Mucosa of descending colon (tissue), 3 donors: ENCODE measurements around the gene CD68. TPM values are rescaled to one million over a fixed set of nuclear protein-coding genes. Genes with fewer than 3 reads are reported as not detected.
A peak's percentile ranks its signal among the peaks of the same experiment; 100 is the strongest.

Source experiments
- ATAC-seq: fragments of 200-7000 bp; cut with Tn5 transposase; one replicate; pipeline ENCODE4 v1.9.1; 2020; ENCODE audit warnings: mild to moderate bottlenecking, moderate library complexity
- DNase-seq, 3 donors: peaks; one replicate each; pipeline ENCODE4 v3.0.0-alpha.2; 2020
- H3K36me3 ChIP-seq: fragments of 200-600 bp; one replicate; pipeline ENCODE4 v1.8.0; 2021; ENCODE audit warnings: low read depth, mild to moderate bottlenecking
- H3K4me1 ChIP-seq: fragments of 200-600 bp; one replicate; pipeline ENCODE4 v1.8.0; 2021; ENCODE audit warnings: low read depth, mild to moderate bottlenecking
- H3K4me3 ChIP-seq: fragments of 200-600 bp; one replicate; pipeline ENCODE4 v1.8.0; 2021; ENCODE audit warnings: mild to moderate bottlenecking
- H3K9me3 ChIP-seq: fragments of 200-600 bp; one replicate; pipeline ENCODE4 v1.8.0; 2021; ENCODE audit warnings: mild to moderate bottlenecking
- CTCF ChIP-seq: fragments of 200-600 bp; IDR thresholded peaks from one replicate; pipeline ENCODE4 v1.8.0; 2022; ENCODE audit warnings: antibody characterized with exemption, mild to moderate bottlenecking
- intact Hi-C, 2 donors: fragments of 100-400 bp; cut with DNase I in 1 of 2; cut with micrococcal nuclease in 1 of 2; formaldehyde crosslinking; loops; one replicate each; pipeline versions ENCODE4 v1.11.0 to v1.11.1; 2022; cut with DNase I, micrococcal nuclease
- total RNA-seq, 3 donors: library from RNA; stranded (reverse); fragmentation: NEBNext Ultra II Directional in 2 of 3; extraction: Animal tissue kit (Norgen Biotek cat#: 25700) in 2 of 3; gene quantifications; one replicate each; pipeline versions ENCODE4 v1.2.1 to v1.2.4, GENCODE V29; 2021 to 2023
- donor health status: DM: no; HTN: no; CAD: no; lungs with moderate emphysema.
- donor health status: DM: no; HTN: no; CAD: no.
- donor health status: DM: no; HTN: yes; CAD: no.

CD68 gene
- total RNA-seq, 3 donors from 2014 or later, result 41.4 to 91.9 (median 50.7) TPM

DNA sequence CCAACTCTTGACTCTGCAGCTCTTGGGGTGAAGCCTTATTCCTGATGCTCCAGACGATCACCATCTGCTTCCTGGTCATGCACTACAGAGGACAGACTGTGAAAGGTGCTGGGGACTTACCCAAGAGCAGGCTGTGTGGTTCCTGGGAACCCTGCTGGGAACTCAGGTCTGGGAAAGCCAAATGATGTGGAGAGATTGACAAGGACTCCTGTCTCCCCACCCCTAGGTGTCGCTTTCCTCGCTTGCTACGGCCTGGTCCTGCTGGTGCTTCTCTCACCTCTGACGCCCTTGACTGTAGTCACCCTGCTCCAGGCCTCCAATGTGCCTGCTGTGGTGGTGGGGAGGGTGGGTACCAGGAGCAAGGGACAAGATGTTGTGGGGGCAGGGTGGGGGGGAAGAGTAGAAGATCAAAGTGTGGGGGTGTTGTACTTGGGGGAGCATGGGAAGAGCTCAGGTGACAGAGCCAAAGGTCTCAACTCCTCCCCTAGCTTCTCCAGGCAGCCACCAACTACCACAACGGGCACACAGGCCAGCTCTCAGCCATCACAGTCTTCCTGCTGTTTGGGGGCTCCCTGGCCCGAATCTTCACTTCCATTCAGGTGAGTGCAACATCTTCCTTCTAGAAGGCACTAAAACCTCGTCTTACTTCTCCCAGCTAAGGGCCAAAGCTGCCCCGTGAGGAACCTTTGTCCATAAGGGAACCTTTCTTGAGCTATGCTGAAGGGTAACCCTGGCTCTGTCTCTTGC is 7.4 kb downstream of the CD68 start:
- Histone ChIP-seq H3K4me3 (no peak overlapping the region), H3K9me3 (no peaks in the 10 kb centered on the region), H3K36me3 (peaks cover 13% of the 10 kb centered on the region), H3K4me1 (peaks cover 17% of the 10 kb centered on the region)
- intact Hi-C loops, result no loop called here
- ATAC-seq (peak; percentile 35), DNase-seq (peak in 2 of 3 donors; percentile 62 to 74)
- TF ChIP-seq CTCF, result no peak

- peaks cover 13% of the 10 kb centered on the region for H3K36me3 ChIP-seq
- H3K9me3 ChIP-seq, result no peaks in the 10 kb centered on the region
- no peak overlapping the region for H3K4me3 ChIP-seq
- no peak for ATAC-seq
- no peak for DNase-seq
- peaks cover 17% of the 10 kb centered on the region for H3K4me1 ChIP-seq
- TF ChIP-seq CTCF, result no peak
- intact Hi-C loops, result no loop called here
These were observed 8.1 kb downstream of the CD68 start for GRCh38 chr17:7587420-7588151.

GRCh38 chr17:7588553-7589203 is 9.2 kb downstream of the CD68 start:
- Histone ChIP-seq H3K4me1 (peaks cover 10% of the 10 kb centered on the region), H3K36me3 (peaks cover 9% of the 10 kb centered on the region), H3K9me3 (no peaks in the 10 kb centered on the region), H3K4me3 (peak overlapping the region; percentile 6)
- intact Hi-C loops, result no loop called here
- no peak for TF ChIP-seq CTCF
- DNase-seq, result no peak
- ATAC-seq, result no peak

DNA sequence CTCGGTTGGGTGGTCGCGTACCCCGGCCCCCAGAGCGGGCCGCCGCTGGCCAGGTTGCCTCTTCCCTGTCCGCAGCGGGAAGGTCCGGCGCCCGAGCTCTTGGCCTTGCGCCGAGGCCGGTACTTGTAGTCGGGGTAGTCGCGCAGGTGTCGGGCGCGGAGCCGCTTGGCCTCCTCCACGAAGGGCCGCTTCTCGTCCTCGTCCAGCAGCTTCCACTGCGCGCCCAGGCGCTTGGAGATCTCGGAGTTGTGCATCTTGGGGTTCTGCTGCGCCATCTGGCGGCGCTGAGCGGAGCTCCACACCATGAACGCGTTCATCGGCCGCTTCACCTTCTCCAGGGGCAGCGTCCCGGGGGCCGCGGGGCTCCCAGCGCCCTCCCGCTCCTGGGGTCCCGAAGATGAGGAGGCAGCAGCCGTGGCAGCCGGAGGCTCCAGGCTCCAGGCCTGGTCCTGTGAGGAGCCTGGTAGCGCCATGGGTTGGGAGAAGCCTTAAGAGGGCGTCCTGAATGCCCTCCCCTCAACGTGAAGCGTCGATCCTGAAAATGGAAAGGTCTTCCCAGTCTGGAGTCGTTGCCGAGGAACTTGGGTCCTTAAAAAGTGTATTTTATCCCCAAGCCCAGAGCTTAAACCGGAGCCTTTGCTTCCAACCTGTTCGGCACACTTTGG is 9.9 kb downstream of the CD68 start:
- peaks cover 10% of the 10 kb centered on the region for H3K4me1 ChIP-seq
- intact Hi-C loops, result no loop called here
- ATAC-seq, result peak; percentile 86
- peaks cover 8% of the 10 kb centered on the region for H3K36me3 ChIP-seq
- peak; percentile 80 for TF ChIP-seq CTCF
- no peaks in the 10 kb centered on the region for H3K9me3 ChIP-seq
- peak; percentile 86 to 87 (median 86) for DNase-seq
- H3K4me3 ChIP-seq, result peak overlapping the region; percentile 6

GRCh38 chr17:7589891-7590691 is 10.7 kb downstream of the CD68 start, which contains the start of gene SOX15:
Gene SOX15 (minus strand): TSS chr17:7590094. CDS start chr17:7589676, 418 bp downstream.
- Histone ChIP-seq H3K9me3 (no peaks in the 10 kb centered on the region), H3K4me3 (peak within 1 kb of the TSS; percentile 6), H3K36me3 (peaks cover 15% of the 10 kb centered on the region), H3K4me1 (peaks cover 6% of the 10 kb centered on the region)
- peak; percentile 5 for ATAC-seq
- DNase-seq, result no peak
- intact Hi-C loops, result no loop called here
- TF ChIP-seq CTCF, result no peak
